Epithelial cell of esophagus (primary cell): Measurements from ENCODE around the gene NAT9.

Experiments used
- DNase-seq: peaks from one replicate; pipeline ENCODE4 v3.0.0; 2010; ENCODE audit warnings: low read depth
- H3K4me3 ChIP-seq: 2 replicates; pipeline ENCODE4 v1.5.1; 2011; ENCODE audit warnings: mild to moderate bottlenecking, low read length, control low read depth
- CTCF ChIP-seq: IDR thresholded peaks from 2 replicates; pipeline ENCODE4 v1.5.1; 2011; ENCODE audit warnings: low read depth, mild to moderate bottlenecking, low read length, control low read depth, inconsistent platforms; ENCODE audit not compliant: insufficient read depth; ENCODE audit errors: missing control alignments

NAT9 gene

GRCh38 chr17:74757931-74758847, 18.0 kb downstream of the NAT9 start:
- peak overlapping the region; percentile 30 for H3K4me3 ChIP-seq
- DNase-seq: peak; percentile 62
- no peak for TF ChIP-seq CTCF

- peak overlapping the region; percentile 30 for H3K4me3 ChIP-seq
- TF ChIP-seq CTCF: no peak
- DNase-seq: peak; percentile 63
Measured at GRCh38 chr17:74757502-74757901, 18.6 kb downstream of the NAT9 start.

GRCh38 chr17:74756891-74757290, 19.3 kb downstream of the NAT9 start:
- H3K4me3 ChIP-seq: no peak overlapping the region
- no peak for DNase-seq
- no peak for TF ChIP-seq CTCF

GRCh38 chr17:74755533-74755932, 20.6 kb downstream of the NAT9 start:
- no peak for DNase-seq
- no peak for TF ChIP-seq CTCF
- H3K4me3 ChIP-seq: no peak overlapping the region

- TF ChIP-seq CTCF: no peak
- no peak overlapping the region for H3K4me3 ChIP-seq
- DNase-seq: no peak
Measured at GRCh38 chr17:74754832-74755231, 21.3 kb downstream of the NAT9 start.

GRCh38 chr17:74752822-74753401, 23.2 kb downstream of the NAT9 start:
- no peak for TF ChIP-seq CTCF
- H3K4me3 ChIP-seq: no peak overlapping the region
- DNase-seq: no peak
